M059J (cell line): ENCODE results near the gene EZR. TPM values are rescaled to one million over a fixed set of nuclear protein-coding genes. Genes with fewer than 3 reads are reported as not detected.

Source experiments
- DNase-seq: peaks from one replicate; pipeline ENCODE4 v3.0.0-alpha.2; 2012; ENCODE audit warnings: low read depth
- total RNA-seq: library from RNA; depleted of rRNA; stranded (reverse); fragments of >200 nt; shearing (Covaris generic); gene quantifications from 2 replicates; pipeline ENCODE4 v1.2.3, GENCODE V29; 2014; rRNA removed

EZR gene
- total RNA-seq = 139 and 224 TPM in 2 replicates

DNA sequence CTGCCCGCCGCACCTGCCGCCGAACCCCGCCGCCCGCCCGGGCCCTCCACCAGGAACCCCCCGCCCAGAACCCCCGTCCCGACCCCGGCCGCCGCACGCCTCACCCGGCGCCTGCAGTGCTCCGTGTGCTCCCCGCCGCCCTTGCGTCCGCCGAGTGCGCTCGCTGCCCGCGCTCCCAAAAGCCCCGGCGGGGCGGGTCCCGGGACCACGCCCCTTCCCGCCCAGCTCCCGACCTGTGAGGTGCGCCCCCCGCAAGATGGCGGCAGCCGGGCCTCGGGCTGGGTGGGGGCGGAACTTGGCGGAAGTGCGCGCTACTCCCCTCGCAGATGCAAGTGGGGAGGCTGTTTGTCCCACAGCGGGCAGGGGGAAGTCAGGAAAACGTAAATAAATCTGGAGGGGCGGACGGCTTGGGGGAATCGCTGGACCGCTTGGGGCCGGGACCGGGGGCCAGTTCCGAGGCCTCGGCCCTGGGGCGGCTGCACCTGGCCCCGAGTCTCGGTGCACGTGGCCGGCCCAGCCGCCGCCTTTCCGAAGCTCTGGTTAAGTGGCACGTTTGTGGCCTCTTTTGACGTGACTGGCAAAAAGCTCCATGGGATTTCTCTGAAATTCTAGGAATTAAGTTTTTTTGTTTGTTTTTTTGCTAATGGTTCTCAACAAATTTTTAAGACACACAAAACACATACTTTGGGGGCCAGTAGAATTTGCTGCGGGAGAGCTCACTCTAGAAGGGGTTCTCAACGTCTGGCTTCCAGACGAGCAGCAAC lies at the start of gene EZR:
Gene EZR (minus strand): TSS at position 156 of the 764 bp plus-strand sequence. CDS start 1,275 bp downstream, outside the sequence.
- peak; percentile 80 for DNase-seq

DNA sequence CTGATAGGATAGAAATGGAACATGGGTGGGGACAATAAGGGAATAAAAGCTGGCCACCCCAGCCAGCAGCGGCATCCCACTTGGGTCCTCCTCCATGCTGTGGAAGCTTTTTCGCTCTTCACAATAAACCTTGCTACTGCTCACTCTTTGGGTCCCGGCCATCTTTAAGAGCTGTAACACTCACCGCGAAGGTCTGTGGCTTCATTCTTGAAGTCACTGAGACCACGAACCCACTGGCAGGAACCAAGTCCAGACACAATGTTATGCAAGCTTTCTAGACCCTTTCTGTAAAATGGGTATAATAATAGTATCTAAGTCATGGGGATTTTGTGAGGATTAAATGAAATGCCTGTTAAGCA lies 48.9 kb upstream of the EZR start:
- DNase-seq = no peak

DNA sequence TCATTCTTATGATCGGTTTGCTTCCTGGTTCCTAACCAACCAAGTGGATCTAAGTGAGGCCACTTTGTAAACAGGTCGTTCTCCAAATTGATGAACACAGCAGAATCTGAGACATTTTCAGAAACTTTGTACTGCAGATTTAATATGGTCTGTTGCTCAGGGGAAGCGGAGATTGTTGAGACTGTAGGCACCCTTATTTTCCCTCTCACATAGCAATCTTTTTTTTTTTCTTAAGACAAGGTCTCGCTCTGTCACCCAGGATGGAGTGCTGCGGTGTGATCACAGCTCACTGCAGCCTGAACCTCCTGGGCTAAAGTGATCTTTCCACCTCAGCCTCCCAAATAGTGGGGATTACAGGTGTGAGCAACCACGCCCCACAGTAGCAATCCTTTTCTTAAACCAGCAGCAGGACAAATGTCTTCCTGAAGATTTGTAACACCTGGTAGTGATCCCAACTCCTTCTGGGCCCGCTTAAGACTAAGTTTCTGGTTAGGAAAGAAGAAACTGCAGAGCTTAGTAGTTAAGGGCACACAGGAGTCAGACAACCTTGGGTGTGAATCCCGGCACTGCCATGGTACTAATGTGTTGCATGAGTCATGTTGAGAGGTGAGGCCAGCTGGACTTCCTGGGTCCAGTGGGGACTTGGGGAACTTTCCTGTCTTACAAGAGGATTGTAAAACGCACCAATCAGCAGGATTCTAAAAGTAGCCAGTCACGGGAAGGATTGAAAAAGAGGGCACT lies 48.4 kb upstream of the EZR start:
- DNase-seq = peak; percentile 37

DNA sequence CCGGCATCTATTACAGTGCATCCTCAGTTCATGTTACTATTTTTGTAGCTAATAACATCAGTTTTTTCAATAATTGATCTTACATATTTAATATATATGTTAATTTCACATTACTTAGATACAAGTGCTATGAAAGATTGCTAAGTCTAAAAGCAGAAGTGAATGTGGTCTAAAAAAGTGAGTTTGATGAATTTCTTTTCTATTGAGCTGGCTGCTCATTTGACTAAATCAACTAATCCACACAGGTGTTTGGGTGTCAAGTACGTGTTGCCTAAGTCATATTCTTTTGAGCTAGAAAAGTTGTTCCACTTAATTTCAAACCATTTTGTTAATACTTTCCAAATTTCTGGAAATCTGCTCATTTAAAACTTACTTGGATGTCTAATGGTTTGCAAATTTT lies 46.6 kb upstream of the EZR start:
- DNase-seq = no peak

DNA sequence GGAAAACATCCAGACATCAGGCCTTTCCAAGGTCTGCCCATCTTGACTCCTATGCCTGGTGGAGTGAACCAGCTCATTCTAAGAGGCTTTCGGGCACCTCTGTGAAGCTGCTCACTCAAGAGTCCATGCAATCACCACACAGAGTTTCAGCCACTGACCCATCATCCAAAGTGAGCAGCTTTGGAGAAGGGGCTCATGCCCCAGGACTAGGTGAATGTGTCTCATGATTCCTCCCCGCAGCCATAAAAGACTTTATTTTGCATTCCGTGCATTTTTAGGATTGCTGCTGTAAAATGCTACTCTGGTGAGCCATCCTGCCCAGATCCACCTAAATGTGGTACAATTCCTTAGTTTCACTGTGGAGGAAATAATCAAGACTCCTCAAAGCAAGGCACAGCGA lies 44.5 kb upstream of the EZR start:
- peak; percentile 83 for DNase-seq

DNA sequence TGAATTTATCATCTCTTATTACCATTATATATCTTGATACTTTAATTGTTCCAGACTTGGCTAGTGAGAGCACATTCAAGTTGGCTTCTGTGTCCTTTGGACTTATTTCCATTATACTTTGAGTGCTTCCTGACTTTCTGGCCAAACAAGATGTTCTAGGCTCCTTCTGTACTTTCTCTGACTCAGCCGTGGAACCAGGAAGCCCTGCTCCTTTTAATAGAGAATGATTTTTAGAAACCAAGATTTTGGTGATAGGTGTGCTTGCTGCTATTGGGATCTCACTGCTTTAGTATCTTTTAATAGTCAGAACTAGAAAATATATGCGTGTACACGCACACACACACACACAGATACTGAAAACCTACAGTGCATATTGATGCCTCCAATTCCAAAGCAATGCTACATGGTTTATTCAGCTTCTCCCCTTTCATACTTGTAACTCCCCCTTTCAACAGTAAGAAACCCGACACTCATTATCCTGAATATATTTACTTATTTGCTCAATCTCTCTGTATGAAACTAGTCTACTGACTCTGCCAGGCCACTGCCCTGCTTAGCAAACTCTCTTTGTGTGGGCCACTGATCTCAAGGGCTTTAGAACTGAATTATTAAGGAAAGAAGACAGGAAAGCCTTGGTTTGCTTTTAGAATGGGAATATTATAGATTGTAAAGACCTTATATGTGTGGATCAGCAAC lies 42.7 kb upstream of the EZR start:
- no peak for DNase-seq

DNA sequence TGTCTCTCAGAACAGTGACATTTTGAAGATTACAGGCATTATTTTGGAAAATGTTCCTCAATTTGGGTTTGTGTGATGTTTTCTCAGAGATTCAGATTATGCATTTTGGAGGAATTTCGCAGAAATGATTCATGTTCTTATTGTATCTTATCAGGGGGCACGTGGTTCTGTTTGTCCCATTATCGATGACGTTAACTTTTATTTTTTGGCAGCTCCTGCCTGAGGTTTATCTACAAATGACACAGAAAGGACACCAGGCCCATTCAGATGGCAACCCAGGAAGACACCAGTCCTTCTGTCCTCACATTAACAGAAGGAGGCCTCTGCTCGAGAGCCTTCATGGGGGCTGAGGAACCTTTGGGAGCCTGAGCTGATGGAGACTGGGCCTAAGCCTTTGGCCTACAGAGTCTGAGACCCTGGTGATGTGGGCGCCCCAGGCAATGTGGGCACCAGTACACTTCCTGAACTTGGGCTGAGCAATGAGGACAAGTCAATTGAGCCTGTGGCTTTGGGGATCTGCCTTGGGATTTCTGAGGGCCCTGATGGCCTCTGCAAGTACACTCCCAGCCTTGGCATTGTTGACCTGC lies 41.2 kb upstream of the EZR start:
- no peak for DNase-seq

DNA sequence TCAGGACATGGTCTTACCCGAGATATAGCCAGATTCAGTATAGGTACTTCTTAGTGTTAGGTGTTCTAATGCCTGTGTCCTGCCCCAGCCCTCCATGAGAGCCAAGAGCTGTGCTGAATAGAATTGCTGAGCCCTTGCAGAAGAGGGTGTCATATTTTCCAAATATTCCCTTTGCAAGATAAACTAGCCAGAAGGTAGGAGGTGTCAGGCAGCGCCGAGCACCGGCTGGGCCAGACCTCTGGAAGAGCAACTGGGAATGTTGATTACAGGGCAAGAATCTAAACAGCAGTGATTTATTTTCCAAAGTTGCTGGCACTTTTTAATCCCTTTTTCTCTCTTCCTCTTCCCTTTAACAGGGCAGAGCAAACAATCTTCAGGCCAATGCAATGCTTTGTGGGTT lies 37.1 kb upstream of the EZR start:
- DNase-seq = no peak

DNA sequence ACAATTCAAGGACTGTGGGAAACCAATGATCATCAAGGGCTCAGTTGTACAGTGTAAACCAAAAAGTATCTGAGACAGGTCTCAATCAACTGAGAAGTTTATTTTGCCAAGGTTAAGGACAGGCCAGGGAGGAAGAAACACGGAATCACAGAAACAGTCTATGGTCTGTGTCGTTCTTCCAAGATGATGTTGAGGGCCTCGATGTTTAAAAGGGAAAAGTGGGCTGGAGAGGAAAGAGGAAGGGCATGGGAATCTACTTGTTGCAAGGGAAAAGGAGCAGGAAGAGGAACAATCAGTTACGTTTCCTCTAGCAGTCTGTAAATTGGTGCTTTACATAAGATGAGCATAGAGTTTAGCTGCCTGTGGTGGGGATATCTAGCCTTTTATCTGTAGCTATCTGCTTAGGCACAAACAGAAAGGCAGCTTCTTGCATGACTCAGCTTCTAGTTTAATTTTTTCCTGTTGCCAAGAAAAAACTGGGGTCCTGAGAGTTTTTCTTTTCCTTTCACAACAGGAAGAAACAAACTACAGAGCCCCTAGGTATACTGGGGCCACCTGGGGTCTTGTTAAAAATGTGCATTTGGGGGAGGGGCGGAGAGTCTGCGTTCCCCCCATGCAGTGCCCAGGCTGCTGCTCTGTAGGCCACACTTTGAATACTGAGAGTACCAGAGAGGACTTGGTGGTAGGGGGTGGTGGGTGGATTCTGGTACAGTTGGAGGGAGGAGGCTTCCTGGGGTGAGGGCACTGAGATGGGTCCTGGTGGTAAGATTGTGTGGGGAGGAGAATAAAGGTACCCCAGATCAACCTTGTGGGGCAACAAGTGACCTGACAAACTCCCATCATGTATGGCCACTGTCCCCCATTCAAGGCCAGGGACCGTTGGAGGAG lies 35.3 kb upstream of the EZR start:
- peak; percentile 81 for DNase-seq

DNA sequence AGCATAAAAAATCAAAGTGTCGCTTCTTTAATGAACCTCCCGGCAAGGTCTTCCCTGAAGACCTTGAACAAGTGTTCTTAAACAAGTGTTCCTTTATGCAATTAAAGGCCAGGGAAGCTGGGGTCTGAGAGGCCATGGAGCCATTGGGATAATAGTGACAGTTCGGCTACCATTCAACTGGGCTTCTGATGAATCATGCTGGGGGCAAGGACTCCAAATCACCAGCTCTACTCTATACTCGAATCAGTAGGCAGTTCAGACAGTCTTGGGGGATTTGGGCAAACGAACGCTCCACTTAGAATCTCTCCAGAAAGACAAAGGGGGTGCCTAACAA lies 34.7 kb upstream of the EZR start:
- DNase-seq = no peak

DNA sequence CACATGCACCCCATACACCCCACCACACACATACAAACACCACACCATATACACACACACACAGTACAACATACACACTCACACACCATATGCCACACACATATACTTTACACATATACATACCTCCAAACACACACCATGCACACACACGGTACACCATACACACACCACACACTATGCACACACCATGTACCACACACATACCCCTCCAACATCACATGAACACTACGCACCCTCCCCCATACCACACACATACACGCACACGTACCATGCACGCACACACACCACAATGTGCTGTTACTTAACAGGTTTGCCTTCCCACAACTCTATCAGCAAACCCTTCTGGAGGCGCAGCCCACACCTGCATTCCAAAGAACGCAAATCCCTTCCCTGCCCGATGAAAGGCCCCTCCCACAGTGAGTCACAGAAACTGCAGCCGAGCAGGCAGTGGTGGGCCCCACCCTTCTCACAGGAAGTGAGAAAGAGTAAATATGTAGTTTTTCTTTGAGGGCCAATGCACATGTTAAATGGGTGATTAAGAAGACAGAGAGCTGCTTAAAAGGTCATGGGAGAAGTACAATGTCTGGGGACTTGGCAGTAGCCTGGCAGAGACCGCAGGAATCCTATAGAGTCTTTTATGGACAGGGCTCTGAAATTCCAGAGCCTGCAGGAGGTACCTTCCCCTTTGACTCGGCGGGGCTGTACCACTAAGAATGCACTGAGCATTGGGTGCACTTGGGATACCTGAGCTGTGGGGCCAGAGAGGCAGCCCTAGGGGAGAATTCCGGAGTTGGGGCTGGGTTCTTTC lies 34.1 kb upstream of the EZR start:
- DNase-seq = peak; percentile 99

DNA sequence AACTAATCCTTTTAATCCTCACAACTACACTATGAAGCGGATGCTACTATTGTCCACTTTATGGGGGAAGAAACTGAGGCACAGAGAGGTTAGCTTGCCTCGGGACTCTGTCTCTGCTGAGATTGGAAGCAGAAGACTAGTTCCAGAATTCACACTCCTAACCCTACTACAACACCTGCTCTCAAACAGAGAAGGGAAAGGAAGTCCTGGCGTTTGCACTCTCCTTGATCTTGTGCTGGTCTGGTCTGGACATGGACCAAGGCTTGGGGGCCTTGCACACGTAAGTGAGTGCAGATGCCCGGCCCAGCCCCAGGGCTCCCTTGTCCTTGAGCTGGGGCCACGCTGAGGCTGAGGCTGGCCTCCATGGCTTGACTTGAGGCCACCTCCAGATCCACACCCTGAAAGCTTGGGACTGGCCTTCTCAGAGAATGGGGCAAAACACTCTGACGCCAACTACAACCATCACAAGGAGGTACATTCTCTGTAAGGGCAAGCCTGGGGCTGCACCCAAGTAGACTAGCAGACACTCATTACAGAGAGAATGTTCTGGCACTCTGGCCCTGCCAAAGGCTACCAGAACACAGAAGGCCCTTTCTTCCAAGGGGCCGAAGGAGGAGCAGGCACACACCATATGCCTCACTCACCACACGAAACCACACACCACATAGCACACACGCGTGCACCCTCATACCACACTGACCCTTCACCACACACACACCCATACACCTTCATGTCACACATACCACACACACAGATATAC lies 33.3 kb upstream of the EZR start:
- DNase-seq = no peak

DNA sequence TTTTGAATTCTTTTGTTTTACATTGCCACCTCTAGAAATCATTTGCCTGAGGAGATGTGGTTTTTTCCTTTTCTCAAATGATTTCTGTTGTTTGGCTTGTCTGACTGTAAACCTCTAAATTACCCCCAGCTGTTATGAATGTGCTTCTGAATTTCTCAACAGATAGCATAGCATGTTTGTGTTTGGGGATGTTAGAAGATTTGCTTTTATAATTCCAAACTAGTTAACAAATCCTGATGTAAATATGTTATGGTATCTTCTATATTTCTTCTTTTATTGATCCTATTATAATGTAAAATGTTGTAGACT lies 31.6 kb upstream of the EZR start:
- no peak for DNase-seq

DNA sequence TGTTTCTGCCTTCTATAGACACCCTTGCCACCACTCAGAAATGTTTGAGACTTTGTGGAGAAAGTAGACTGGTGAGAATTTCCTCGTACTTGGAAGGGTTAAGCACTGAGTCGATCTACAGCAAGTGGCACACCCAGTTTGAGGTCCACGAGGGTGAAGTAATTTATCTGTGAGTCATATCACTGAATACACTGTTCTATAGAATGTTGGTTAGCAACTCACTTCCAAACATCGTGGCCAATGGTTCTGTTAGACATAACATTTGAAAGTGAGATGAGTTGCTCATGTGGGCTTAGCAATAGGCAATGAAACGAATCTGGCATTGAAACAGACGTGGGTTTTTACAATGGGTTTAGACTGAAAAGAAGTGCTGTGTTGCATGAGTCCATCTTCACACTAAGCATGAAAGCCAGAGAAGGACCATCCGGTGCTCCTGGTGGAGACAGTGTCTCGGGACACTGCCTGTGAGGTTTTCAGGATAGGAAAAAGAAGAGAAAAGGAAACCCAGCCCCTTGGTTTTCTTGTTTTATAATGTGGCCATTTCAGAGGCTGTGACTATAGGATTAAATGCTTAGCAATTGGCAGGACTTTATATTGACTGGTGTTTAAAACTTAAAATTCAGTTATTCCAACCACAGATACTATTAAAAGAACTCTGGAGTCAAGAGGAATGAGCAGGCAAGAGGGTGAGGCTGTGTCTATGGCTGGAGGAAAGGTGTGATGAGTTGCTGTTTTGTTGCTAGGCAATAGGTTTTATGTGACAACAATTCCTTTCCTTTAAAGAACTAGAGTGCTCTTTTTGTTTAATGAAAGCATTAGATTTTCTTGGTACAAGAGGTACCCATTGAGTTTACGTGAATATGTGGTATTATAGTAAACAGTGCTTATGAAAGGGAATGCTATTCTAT lies 31.0 kb upstream of the EZR start:
- DNase-seq = peak; percentile 96

DNA sequence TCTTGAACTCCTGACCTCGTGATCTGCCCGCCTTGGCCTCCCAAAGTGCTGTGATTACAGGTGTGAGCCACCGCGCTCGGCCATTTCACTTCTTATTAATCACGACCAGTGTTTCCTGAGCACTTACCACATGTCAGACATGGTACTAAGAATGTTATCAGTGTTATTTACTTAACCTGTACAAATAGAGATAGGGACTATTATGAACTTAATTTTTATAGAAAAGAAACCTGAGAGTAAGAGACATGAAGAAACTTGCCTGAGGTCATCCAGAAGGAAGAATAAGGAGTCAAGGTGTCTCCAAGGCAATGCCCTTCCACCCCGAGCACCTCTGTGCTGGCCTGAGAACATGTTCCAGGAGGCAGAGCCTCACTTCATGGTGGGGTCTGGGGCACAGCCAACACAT lies 29.3 kb upstream of the EZR start:
- DNase-seq = no peak

DNA sequence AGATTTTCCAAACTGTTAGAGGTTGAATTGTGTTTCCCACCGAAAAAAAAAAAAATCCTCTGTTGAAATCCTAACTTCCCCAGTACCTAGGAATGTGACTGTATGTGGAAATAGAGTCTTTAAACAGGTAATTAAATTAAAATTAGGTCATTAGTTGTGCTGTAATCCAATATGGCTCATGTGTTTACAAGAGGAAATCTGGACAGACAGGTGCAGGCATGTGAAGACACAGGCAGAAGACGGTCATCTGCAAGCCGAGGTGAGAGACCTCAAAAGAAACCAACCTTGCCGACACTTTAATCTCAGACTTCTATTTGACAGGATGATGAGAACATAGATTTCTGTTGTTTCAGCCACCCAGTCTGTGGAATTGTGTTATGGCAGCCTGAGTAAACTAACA lies 28.6 kb upstream of the EZR start:
- DNase-seq = no peak

DNA sequence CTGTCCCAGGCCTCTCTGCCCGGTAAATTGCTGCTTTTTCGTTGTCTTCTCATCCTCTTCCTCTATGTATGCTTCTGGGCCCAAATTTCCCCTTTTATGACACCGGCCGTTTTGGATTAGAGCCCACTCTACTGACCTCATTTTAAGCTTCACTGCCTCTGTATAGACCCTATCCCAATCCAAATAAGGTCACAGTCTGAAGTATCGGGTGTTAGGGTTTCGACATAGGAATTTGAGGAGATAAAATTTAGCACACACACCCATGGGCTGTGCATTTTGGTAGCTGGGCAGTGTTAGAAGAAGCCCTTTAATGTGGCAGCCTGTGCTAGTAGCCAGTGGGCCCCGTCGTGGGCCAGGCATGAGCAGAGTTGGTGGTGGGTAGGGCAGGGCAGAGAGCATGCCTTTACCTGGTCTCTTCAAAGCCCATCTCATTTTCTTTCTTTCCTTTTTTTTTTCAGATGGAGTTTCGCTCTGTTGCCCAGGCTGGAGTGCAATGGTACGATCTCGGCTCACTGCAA lies 27.9 kb upstream of the EZR start:
- no peak for DNase-seq

DNA sequence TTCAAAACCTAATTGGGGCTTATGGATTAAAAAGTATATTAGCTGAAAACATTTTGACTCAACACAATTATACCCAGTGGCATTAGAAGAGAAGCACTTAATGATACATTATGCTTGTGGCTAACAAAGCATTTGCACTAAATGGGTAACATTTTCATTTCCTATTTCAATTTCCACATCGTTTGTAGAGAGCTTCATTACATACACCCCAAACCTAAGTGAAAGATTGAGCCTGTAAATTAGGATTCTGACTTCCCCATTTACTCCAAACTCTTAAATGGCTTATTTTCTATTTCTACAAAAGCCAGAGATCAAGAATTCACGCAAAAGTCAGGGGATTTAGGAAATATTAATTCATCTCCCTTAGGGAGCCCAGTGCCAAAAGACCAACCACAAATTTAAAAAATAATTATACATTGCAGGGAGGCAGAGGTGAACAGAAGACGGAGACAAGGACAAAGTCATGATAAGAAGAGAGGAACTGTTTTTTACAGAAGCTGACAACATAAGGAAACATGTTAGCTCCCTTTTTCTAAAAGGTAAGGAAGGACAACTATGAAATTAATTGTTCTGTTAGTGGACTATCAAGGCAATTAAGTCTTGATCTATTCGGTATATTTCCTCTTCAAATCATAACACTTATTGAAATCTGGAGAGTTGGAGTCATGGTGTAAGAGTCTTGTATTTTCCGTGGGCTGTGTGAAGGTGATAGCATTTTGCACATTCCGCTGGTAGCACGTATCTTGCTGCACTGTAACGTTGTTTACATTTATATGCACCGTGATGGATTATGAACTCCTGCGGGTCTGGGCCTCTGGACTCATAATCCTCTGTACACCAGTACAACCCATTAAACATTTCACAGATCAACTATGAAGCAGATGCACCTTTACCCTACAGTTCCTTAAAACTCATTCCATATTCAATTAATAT lies 24.8 kb upstream of the EZR start:
- no peak for DNase-seq
